ENCODE results near the gene R3HDM1. TPM values are rescaled to one million over a fixed set of nuclear protein-coding genes. Genes with fewer than 3 reads are reported as not detected.

R3HDM1 gene
- total RNA-seq (100 to 1,000 TPM in 1 of 2 donors, 10 to 100 TPM in 1; 82.1 to 106 TPM), polyA plus RNA-seq (ENCODE audit: insufficient read depth, low read depth, low replicate concordance) (50.7 TPM)
- long read RNA-seq, donor 1, partial matches to known transcripts = 0 of 1 reads
- long read RNA-seq, donor 1, other reads (novel, unspliced or antisense) = 0 of 1 reads
- long read RNA-seq, donor 2 = 0 reads

DNA sequence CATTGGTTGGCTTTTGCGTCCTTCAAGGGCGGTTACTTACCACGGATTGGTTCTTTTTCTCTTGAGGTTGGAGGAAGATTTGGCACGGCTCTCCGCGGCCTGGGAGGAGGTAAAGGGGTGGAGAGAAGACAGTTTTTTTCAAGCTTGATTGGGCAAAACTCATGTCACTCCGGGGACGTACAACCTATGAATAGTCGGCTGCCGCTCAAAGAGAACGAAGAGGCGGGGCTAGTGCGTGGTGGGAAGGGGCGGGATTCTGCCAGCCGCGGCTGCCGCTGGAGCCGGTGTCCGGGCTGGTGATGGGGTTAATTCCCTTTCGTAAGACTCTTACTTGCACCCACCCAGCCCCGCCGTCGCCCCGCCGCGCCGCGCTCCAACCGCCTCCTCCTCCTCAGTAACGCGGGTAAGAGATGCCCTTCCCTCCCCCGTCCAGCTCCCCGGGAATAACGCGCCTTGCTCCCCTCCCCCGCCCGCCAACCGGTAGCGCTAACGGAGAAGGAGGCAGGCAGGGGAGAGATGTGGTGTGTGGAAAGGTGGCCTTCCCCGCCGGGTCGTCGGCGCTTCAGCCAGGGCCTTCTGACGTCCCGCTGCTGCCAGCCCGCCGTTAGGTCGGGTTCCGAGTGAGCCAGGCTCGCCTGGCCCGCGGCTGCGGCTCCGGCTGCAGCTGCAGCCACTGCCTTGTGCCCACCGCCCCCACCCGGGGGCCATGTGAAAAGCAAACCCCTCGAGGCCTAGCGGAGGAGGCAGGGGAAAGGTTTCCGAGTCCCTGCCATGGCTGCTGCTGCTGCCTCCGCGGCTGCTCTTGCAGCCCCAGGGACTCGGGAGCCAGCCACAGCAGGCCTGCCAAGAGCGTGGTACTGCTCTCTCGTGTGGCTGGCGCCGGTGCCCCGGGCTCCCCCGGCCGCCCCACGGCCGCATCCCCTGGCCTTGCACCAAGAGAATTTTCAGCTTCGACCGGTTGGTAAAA, at the start of gene R3HDM1:
Gene R3HDM1 (plus strand): TSS at position 254 of the 967 bp plus-strand sequence. CDS start 73,362 bp downstream, outside the sequence.
- WGBS, 2 donors = 0 to 1% methylated on average over 18 to 73 of the region's 75 CpGs
- TF ChIP-seq, protein P1, sequence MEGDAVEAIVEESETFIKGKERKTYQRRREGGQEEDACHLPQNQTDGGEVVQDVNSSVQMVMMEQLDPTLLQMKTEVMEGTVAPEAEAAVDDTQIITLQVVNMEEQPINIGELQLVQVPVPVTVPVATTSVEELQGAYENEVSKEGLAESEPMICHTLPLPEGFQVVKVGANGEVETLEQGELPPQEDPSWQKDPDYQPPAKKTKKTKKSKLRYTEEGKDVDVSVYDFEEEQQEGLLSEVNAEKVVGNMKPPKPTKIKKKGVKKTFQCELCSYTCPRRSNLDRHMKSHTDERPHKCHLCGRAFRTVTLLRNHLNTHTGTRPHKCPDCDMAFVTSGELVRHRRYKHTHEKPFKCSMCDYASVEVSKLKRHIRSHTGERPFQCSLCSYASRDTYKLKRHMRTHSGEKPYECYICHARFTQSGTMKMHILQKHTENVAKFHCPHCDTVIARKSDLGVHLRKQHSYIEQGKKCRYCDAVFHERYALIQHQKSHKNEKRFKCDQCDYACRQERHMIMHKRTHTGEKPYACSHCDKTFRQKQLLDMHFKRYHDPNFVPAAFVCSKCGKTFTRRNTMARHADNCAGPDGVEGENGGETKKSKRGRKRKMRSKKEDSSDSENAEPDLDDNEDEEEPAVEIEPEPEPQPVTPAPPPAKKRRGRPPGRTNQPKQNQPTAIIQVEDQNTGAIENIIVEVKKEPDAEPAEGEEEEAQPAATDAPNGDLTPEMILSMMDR (IDR thresholded peaks at IDR 0.05) = no peak
- no peak for TF ChIP-seq POLR2A (IDR thresholded peaks at IDR 0.05)
- Histone ChIP-seq H3K27ac (peak within 1 kb of the TSS; percentile 71 to 96), H3K9me3 (no peaks in the 10 kb centered on the region), H3K4me1 (peaks cover 8% of the 10 kb centered on the region), H3K27me3 (no peaks in the 10 kb centered on the region), H3K4me3 (peak within 1 kb of the TSS; percentile 78 to 80), H3K36me3 (ENCODE audit: low read depth, missing control alignments) (no peaks in the 10 kb centered on the region)
- DNase-seq = peak; percentile 100
- intact Hi-C loops (cut with DNase I; ENCODE audit: low total_unique reads) = no loop called here

DNA sequence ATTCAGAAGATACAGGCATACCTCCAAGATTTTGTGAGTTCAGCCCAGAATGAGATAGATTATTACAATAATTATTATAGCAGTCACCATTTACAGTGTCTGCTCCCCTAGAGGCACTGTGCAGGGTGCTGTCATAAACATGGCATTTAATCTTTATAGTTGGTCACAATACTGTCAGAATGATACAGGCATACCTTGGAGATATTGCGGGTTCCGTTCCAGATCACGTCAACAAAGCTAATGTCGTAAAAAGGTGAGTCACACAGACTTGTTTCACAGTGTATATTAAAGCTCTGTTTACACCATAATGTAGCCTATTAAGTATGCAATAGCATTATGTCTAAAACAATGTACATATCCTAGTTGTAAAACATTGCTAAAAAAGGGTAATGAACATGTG, 45.8 kb upstream of the R3HDM1 start:
- H3K36me3 ChIP-seq (ENCODE audit: low read depth, missing control alignments) = no peaks in the 10 kb centered on the region
- DNase-seq = no peak
- no peaks in the 10 kb centered on the region for H3K9me3 ChIP-seq
- intact Hi-C loops (cut with DNase I; ENCODE audit: low total_unique reads) = no loop called here
- H3K27ac ChIP-seq = no peak overlapping the region
- H3K4me1 ChIP-seq = no peaks in the 10 kb centered on the region
- no peak overlapping the region for H3K4me3 ChIP-seq
- no peak for TF ChIP-seq POLR2A (IDR thresholded peaks at IDR 0.05)
- TF ChIP-seq, protein P1 (IDR thresholded peaks at IDR 0.05) = no peak
- WGBS, 2 donors = 99% methylated on average over 4 of the region's 4 CpGs
- H3K27me3 ChIP-seq = no peaks in the 10 kb centered on the region

DNA sequence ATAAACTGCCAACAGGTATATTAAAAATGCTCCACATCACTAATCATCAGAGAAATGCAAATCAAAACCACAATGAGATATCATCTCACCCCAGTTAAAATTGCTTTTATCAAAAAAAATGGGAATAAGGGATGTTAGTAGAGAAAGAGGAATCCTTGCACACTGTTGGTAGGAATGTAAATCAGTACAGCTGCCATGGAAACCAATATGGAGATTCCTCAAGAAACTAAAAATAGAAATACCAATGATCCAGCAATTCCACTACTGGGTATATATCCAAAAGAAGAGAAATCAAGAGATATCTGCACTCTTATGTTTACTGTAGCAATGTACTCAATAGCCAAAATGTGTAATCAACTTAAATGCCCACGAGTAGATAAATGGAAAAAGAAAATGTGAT, 40.9 kb upstream of the R3HDM1 start:
- no peak overlapping the region for H3K4me3 ChIP-seq
- WGBS, 2 donors = 88 to 96% methylated on average over 1 of the region's 1 CpG
- H3K27me3 ChIP-seq = no peaks in the 10 kb centered on the region
- no peak overlapping the region for H3K27ac ChIP-seq
- DNase-seq = no peak
- H3K4me1 ChIP-seq = no peaks in the 10 kb centered on the region
- intact Hi-C loops (cut with DNase I; ENCODE audit: low total_unique reads) = no loop called here
- H3K9me3 ChIP-seq = no peaks in the 10 kb centered on the region
- H3K36me3 ChIP-seq (ENCODE audit: low read depth, missing control alignments) = no peaks in the 10 kb centered on the region
- TF ChIP-seq POLR2A (IDR thresholded peaks at IDR 0.05) = no peak
- TF ChIP-seq, protein P1 (IDR thresholded peaks at IDR 0.05) = no peak

DNA sequence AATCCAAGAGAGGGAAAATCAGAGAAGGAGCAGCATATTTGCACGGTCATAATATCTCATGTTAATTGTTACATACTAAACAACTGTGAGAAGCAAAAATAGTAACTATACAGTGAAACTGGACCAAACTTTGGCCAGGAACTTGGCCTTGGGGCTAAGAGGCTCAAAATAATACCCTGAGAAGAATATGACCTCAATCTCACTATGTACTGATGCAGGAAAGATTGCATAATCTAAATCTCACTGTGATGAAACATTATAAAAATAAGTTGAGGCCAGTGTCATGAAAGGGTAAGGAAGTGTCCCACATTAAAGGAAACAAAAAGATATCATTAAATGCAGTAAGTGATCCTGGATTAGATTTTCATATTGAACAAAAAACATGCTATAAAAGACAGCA, 36.8 kb upstream of the R3HDM1 start:
- no peak for DNase-seq
- H3K27me3 ChIP-seq = no peaks in the 10 kb centered on the region
- H3K9me3 ChIP-seq = no peaks in the 10 kb centered on the region
- TF ChIP-seq POLR2A (IDR thresholded peaks at IDR 0.05) = no peak
- TF ChIP-seq, protein P1 (IDR thresholded peaks at IDR 0.05) = no peak
- H3K4me3 ChIP-seq = no peak overlapping the region
- intact Hi-C loops (cut with DNase I; ENCODE audit: low total_unique reads) = no loop called here
- WGBS, 2 donors = 72 to 76% methylated on average over 1 of the region's 1 CpG
- no peaks in the 10 kb centered on the region for H3K4me1 ChIP-seq
- no peaks in the 10 kb centered on the region for H3K36me3 ChIP-seq (ENCODE audit: low read depth, missing control alignments)
- no peak overlapping the region for H3K27ac ChIP-seq
